IMR-90 (cell line): Measurements from ENCODE around the gene RER1. TPM values are rescaled to one million over a fixed set of nuclear protein-coding genes. Genes with fewer than 3 reads are reported as not detected.

Experiments
- ATAC-seq: fragments of 200-7000 bp; cut with Tn5 transposase; 2 replicates; pipeline ENCODE4 v1.9.1; 2020; ENCODE audit warnings: low read depth, mild to moderate bottlenecking, moderate library complexity
- BruUV-seq: library from RNA; stranded (reverse); fragments of 400-500 nt; replicated peaks from 2 replicates; lab custom pipeline; 2021; lab: Mats Ljungman, UMichigan
- CTCF ChIA-PET: fragments of 300-600 bp; formaldehyde crosslinking; extraction: SDS; loops from one replicate; lab custom pipeline; 2021; ENCODE audit warnings: antibody characterized with exemption; lab: Yijun Ruan, JAX
- POLR2A ChIA-PET: fragments of 300-600 bp; sonication (Branson Sonifier 250); formaldehyde crosslinking; loops from one replicate; lab custom pipeline; 2022; ENCODE audit warnings: antibody characterized with exemption; ENCODE audit not compliant: unreplicated experiment; lab: Charles Lee
- DNase-seq: peaks from one replicate; pipeline ENCODE4 v3.0.0; 2013
- H2AFZ ChIP-seq: replicated peaks from 2 replicates; pipeline ENCODE3; 2013; ENCODE audit warnings: low read length, mild to moderate bottlenecking; ENCODE audit not compliant: poor library complexity
- H2AK5ac ChIP-seq: 2 replicates; pipeline ENCODE4 v1.6.1; 2013; ENCODE audit warnings: low read depth, low read length, inconsistent platforms
- H2AK9ac ChIP-seq: replicated peaks from 2 replicates; pipeline ENCODE3; 2013; ENCODE audit warnings: mild to moderate bottlenecking, low read depth, low read length, moderate library complexity; ENCODE audit not compliant: poor library complexity
- H2BK120ac ChIP-seq: 2 replicates; pipeline ENCODE4 v1.6.1; 2013; ENCODE audit warnings: low read depth, low read length, inconsistent platforms
- H2BK15ac ChIP-seq: 3 replicates; pipeline ENCODE4 v1.6.1; 2013; ENCODE audit warnings: low read depth, low read length, inconsistent platforms
- H2BK20ac ChIP-seq: 2 replicates; pipeline ENCODE4 v1.6.1; 2013; ENCODE audit warnings: low read depth, mild to moderate bottlenecking, inconsistent platforms, low read length, moderate library complexity
- H2BK5ac ChIP-seq: 2 replicates; pipeline ENCODE4 v1.6.1; 2013; ENCODE audit warnings: mild to moderate bottlenecking, low read depth, low read length, inconsistent platforms; ENCODE audit not compliant: poor library complexity, severe bottlenecking
- H3K14ac ChIP-seq: replicated peaks from 2 replicates; pipeline ENCODE4 v1.6.1; 2013; ENCODE audit warnings: low read depth, low read length, inconsistent platforms
- H3K18ac ChIP-seq: 2 replicates; pipeline ENCODE4 v1.6.1; 2013; ENCODE audit warnings: low read depth, low read length, control low read depth
- H3K23ac ChIP-seq: 2 replicates; pipeline ENCODE4 v1.6.1; 2013; ENCODE audit warnings: low read depth, low read length, inconsistent platforms
- H3K27ac ChIP-seq: 2 replicates; pipeline ENCODE4 v1.5.1; 2013; ENCODE audit warnings: mild to moderate bottlenecking, control low read depth, low read length; ENCODE audit not compliant: insufficient read depth
- H3K27me3 ChIP-seq: 2 replicates; pipeline ENCODE4 v1.6.1; 2013; ENCODE audit warnings: low read length; ENCODE audit not compliant: control insufficient read depth, insufficient read depth
- H3K36me3 ChIP-seq: 2 replicates; pipeline ENCODE4 v1.6.1; 2013; ENCODE audit warnings: low read length, mixed read lengths; ENCODE audit not compliant: control insufficient read depth, insufficient read depth
- H3K4ac ChIP-seq: 2 replicates; pipeline ENCODE4 v1.6.1; 2013; ENCODE audit warnings: low read depth, low read length, inconsistent platforms
- H3K4me1 ChIP-seq: 2 replicates; pipeline ENCODE4 v1.6.1; 2013; ENCODE audit warnings: low read length, mixed read lengths; ENCODE audit not compliant: control insufficient read depth, insufficient read depth
- H3K4me2 ChIP-seq: 2 replicates; pipeline ENCODE4 v1.6.1; 2013; ENCODE audit warnings: low read depth, mild to moderate bottlenecking, control low read depth, low read length, moderate library complexity
- H3K4me3 ChIP-seq: 2 replicates; pipeline ENCODE4 v1.5.1; 2013; ENCODE audit warnings: low read depth, mild to moderate bottlenecking, control low read depth, low read length, moderate library complexity; ENCODE audit not compliant: insufficient read depth
- H3K56ac ChIP-seq: 2 replicates; pipeline ENCODE4 v1.6.1; 2013; ENCODE audit warnings: low read length, inconsistent platforms; ENCODE audit not compliant: insufficient read depth; ENCODE audit errors: extremely low read depth
- H3K79me1 ChIP-seq, 2 experiments: 2 replicates each; pipeline ENCODE4 v1.6.1; 2013; ENCODE audit warnings: low read length in 2 of 2, inconsistent platforms in 1 of 2, low read depth in 1 of 2
- H3K9ac ChIP-seq: 2 replicates; pipeline ENCODE4 v1.6.1; 2013; ENCODE audit warnings: low read depth, low read length, control low read depth
- H3K9me1 ChIP-seq: 2 replicates; pipeline ENCODE4 v1.6.1; 2013; ENCODE audit warnings: low read length, inconsistent platforms; ENCODE audit not compliant: insufficient read depth
- H3K9me3 ChIP-seq: 2 replicates; pipeline ENCODE4 v1.6.1; 2013; ENCODE audit warnings: low read length; ENCODE audit not compliant: control insufficient read depth, insufficient read depth
- H4K20me1 ChIP-seq: 2 replicates; pipeline ENCODE4 v1.6.1; 2013; ENCODE audit warnings: low read length, inconsistent platforms; ENCODE audit not compliant: insufficient read depth
- H4K5ac ChIP-seq: 2 replicates; pipeline ENCODE4 v1.6.1; 2013; ENCODE audit warnings: mild to moderate bottlenecking, low read depth, low read length, control low read depth
- H4K8ac ChIP-seq, 2 experiments: 2 replicates each; pipeline ENCODE4 v1.6.1; 2013; ENCODE audit warnings: low read depth in 2 of 2, low read length in 2 of 2, control low read depth in 1 of 2, inconsistent platforms in 1 of 2
- H4K91ac ChIP-seq: 2 replicates; pipeline ENCODE4 v1.6.1; 2013; ENCODE audit warnings: low read depth, low read length, inconsistent platforms; ENCODE audit not compliant: insufficient read depth
- BHLHE40 ChIP-seq: fragments of 150-350 bp; IDR thresholded peaks from 2 replicates; pipeline ENCODE4 v1.6.1; 2016; ENCODE audit warnings: mild to moderate bottlenecking, low read depth, low read length
- CEBPB ChIP-seq: IDR thresholded peaks from 2 replicates; pipeline ENCODE4 v1.6.1; 2012; ENCODE audit warnings: low read depth, low read length, improper control_type of control experiment
- CHD1 ChIP-seq: IDR thresholded peaks from 2 replicates; pipeline ENCODE4 v1.6.1; 2012; ENCODE audit warnings: low read depth, low read length, improper control_type of control experiment
- FOS ChIP-seq: fragments of 150-350 bp; IDR thresholded peaks from 2 replicates; pipeline ENCODE4 v1.6.1; 2016; ENCODE audit warnings: low read depth, low read length
- MAFK ChIP-seq: IDR thresholded peaks from 2 replicates; pipeline ENCODE4 v1.6.1; 2012; ENCODE audit warnings: low read depth, low read length, improper control_type of control experiment
- MAZ ChIP-seq: IDR thresholded peaks from 2 replicates; pipeline ENCODE4 v1.6.1; 2012; ENCODE audit warnings: low read depth, mild to moderate bottlenecking, low read length, improper control_type of control experiment, moderate library complexity, borderline replicate concordance
- MXI1 ChIP-seq: IDR thresholded peaks from 2 replicates; pipeline ENCODE4 v1.6.1; 2012; ENCODE audit warnings: low read depth, mild to moderate bottlenecking, low read length, moderate library complexity, borderline replicate concordance
- NFE2L2 ChIP-seq: fragments of 150-350 bp; IDR thresholded peaks from 2 replicates; pipeline ENCODE4 v1.6.1; 2016; ENCODE audit warnings: low read depth, mild to moderate bottlenecking, low read length
- POLR2A ChIP-seq: IDR thresholded peaks from 2 replicates; pipeline ENCODE4 v1.6.1; 2012; ENCODE audit warnings: mild to moderate bottlenecking, low read depth, low read length
- RAD21 ChIP-seq: IDR thresholded peaks from 2 replicates; pipeline ENCODE4 v1.6.1; 2012; ENCODE audit warnings: low read length, improper control_type of control experiment
- RCOR1 ChIP-seq: IDR thresholded peaks from 2 replicates; pipeline ENCODE4 v1.6.1; 2012; ENCODE audit warnings: mild to moderate bottlenecking, low read length, improper control_type of control experiment; ENCODE audit not compliant: insufficient replicate concordance
- RFX5 ChIP-seq: IDR thresholded peaks from 2 replicates; pipeline ENCODE4 v1.8.0; 2012; ENCODE audit warnings: low read depth, mild to moderate bottlenecking, low read length, moderate library complexity
- SMC3 ChIP-seq: fragments of 150-350 bp; IDR thresholded peaks from 2 replicates; pipeline ENCODE4 v1.6.1; 2016; ENCODE audit warnings: low read depth, mild to moderate bottlenecking, antibody characterized with exemption, low read length, moderate library complexity
- WGBS, 2 experiments: methylation state at CpG; one replicate each; pipeline versions ENCODE4 v1.1.5 to v1.1.7; 2013; ENCODE audit warnings: missing lambda C conversion rate in 2 of 2; ENCODE audit not compliant: insufficient read length in 1 of 2; ENCODE audit errors: extremely low coverage in 2 of 2; 5-methylcytosine and 5-hydroxymethylcytosine counted together
- dilution Hi-C: fragments of 300-500 bp; cut with HindIII; formaldehyde crosslinking; loops from one replicate; pipeline ENCODE4 v1.14.3; 2018; ENCODE audit warnings: low sequenced_read_pairs; ENCODE audit not compliant: unreplicated experiment
- in situ Hi-C: fragments of 300-500 bp; cut with MboI; formaldehyde crosslinking; loops from 3 replicates; pipeline ENCODE4 v1.14.3; 2019; ENCODE audit warnings: low sequenced_read_pairs, inconsistent platforms, mixed read lengths
- intact Hi-C: fragments of 100-400 bp; cut with micrococcal nuclease; formaldehyde crosslinking; loops from 2 replicates; pipeline ENCODE4 v1.10.0; 2022
- polyA plus RNA-seq, 3 experiments: library from polyadenylated mRNA; depleted of rRNA; stranded (reverse); fragments of >200 nt; gene quantifications; 2 replicates each; pipeline ENCODE4 v1.2.3, GENCODE V29; 2012; ENCODE audit warnings: low replicate concordance in 1 of 3
- total RNA-seq: library from RNA; depleted of rRNA; stranded (reverse); fragments of >200 nt; gene quantifications from 2 replicates; pipeline ENCODE4 v1.2.3, GENCODE V29; 2012
- TF ChIP-seq, protein P1 (sequence below): fragments of 150-350 bp; IDR thresholded peaks from 2 replicates; pipeline ENCODE4 v1.6.1; 2016; ENCODE audit warnings: low read depth, mild to moderate bottlenecking, low read length, moderate library complexity, borderline replicate concordance
- TF ChIP-seq, protein P2 (sequence below): fragments of 150-350 bp; IDR thresholded peaks from 2 replicates; pipeline ENCODE4 v1.6.1; 2017; ENCODE audit warnings: mild to moderate bottlenecking, antibody characterized with exemption, low read length, low read depth
- TF ChIP-seq, protein P3 (sequence below): conservative IDR thresholded peaks from 2 replicates; pipeline ENCODE4 v1.5.1; 2012; ENCODE audit warnings: mild to moderate bottlenecking, low read depth, low read length, improper control_type of control experiment

Gene RER1
- total and polyA plus RNA-seq, 2 of the 4 experiments (the other 2 are of a cell fraction), result 47.1 to 240 TPM

DNA sequence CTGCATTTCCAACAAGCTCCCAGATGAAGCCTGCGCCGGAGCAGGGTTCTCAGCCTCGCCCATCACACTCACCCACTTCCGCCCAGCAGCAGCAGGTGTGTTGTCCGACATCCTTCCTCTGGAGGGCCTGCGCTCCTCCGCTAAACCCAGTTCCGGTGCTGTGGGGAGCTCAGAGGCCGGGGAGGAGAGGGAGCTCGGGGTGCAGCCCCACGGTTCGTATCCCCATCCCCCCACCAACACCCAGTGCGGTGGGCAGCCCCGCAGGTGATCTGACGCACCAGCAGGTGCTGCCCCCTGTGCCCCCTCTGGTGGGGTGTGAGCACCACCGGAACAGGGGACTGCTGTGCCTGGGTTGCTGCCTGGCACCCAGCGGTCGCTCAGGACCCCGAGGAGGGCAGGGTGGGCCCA, 24.2 kb downstream of the RER1 start:
- intact Hi-C loops (loop anchor here (10.0 kb wide), 1 partner anchor 899 kb away; no protein-coding TSS in a partner anchor), dilution Hi-C loops (no loop called here), in situ Hi-C loops (loop anchor here (25.0 kb wide), 1 partner anchor 896 kb away; no protein-coding TSS in a partner anchor)
- no peak overlapping the region for H2BK5ac ChIP-seq
- H2AK5ac ChIP-seq, result no peak overlapping the region
- no peak overlapping the region for H2BK20ac ChIP-seq
- H4K5ac ChIP-seq, result no peak overlapping the region
- WGBS, 2 experiments, result no CpG with 5 or more reads among the region's 19 CpGs
- no peak overlapping the region for H3K18ac ChIP-seq
- no peak overlapping the region for H2BK15ac ChIP-seq
- H3K4me1 ChIP-seq, result peaks cover 12% of the 10 kb centered on the region
- H3K4ac ChIP-seq, result no peak overlapping the region
- H2BK120ac ChIP-seq, result no peak overlapping the region
- DNase-seq, result no peak
- H3K14ac ChIP-seq, result no peak overlapping the region
- H3K27me3 ChIP-seq, result peaks cover 5% of the 10 kb centered on the region; the same call in 1 of the 2 replicates
- no peak for ATAC-seq
- H3K9me1 ChIP-seq, result no peaks in the 10 kb centered on the region
- no peak overlapping the region for H4K8ac ChIP-seq
- no TSS peak for BruUV-seq
- H3K4me2 ChIP-seq, result no peak overlapping the region
- CTCF ChIA-PET, result no interaction called here
- POLR2A ChIA-PET, result interaction anchor here (0.6 kb wide), 1 partner anchor 1009 kb away, joined by 3 read pairs; no protein-coding TSS in a partner anchor
- no peak overlapping the region for H3K9ac ChIP-seq
- no peak overlapping the region for H3K27ac ChIP-seq
- no peak overlapping the region for H4K91ac ChIP-seq
- no peak overlapping the region for H2AK9ac ChIP-seq
- H3K23ac ChIP-seq, result no peak overlapping the region
- no peaks in the 10 kb centered on the region for H3K9me3 ChIP-seq
- peaks cover 6 to 25% of the 10 kb centered on the region in 2 experiments for H3K79me1 ChIP-seq
- H3K4me3 ChIP-seq, result no peak overlapping the region
- TF ChIP-seq SMC3 (no peak), MXI1 (no peak), FOS (no peak), MAFK (no peak), CEBPB (no peak), RAD21 (no peak), NFE2L2 (no peak), BHLHE40 (no peak), POLR2A (no peak), CHD1 (no peak), RCOR1 (no peak), RFX5 (no peak), MAZ (no peak)
- TF ChIP-seq, protein P1, sequence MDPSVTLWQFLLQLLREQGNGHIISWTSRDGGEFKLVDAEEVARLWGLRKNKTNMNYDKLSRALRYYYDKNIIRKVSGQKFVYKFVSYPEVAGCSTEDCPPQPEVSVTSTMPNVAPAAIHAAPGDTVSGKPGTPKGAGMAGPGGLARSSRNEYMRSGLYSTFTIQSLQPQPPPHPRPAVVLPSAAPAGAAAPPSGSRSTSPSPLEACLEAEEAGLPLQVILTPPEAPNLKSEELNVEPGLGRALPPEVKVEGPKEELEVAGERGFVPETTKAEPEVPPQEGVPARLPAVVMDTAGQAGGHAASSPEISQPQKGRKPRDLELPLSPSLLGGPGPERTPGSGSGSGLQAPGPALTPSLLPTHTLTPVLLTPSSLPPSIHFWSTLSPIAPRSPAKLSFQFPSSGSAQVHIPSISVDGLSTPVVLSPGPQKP, result no peak
- TF ChIP-seq, protein P2, sequence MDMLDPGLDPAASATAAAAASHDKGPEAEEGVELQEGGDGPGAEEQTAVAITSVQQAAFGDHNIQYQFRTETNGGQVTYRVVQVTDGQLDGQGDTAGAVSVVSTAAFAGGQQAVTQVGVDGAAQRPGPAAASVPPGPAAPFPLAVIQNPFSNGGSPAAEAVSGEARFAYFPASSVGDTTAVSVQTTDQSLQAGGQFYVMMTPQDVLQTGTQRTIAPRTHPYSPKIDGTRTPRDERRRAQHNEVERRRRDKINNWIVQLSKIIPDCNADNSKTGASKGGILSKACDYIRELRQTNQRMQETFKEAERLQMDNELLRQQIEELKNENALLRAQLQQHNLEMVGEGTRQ, result no peak
- TF ChIP-seq, protein P3, sequence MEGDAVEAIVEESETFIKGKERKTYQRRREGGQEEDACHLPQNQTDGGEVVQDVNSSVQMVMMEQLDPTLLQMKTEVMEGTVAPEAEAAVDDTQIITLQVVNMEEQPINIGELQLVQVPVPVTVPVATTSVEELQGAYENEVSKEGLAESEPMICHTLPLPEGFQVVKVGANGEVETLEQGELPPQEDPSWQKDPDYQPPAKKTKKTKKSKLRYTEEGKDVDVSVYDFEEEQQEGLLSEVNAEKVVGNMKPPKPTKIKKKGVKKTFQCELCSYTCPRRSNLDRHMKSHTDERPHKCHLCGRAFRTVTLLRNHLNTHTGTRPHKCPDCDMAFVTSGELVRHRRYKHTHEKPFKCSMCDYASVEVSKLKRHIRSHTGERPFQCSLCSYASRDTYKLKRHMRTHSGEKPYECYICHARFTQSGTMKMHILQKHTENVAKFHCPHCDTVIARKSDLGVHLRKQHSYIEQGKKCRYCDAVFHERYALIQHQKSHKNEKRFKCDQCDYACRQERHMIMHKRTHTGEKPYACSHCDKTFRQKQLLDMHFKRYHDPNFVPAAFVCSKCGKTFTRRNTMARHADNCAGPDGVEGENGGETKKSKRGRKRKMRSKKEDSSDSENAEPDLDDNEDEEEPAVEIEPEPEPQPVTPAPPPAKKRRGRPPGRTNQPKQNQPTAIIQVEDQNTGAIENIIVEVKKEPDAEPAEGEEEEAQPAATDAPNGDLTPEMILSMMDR, result no peak
- H2AFZ ChIP-seq, result no peak overlapping the region
- H3K56ac ChIP-seq, result no peak overlapping the region
- no peaks in the 10 kb centered on the region for H3K36me3 ChIP-seq
- H4K20me1 ChIP-seq, result no peaks in the 10 kb centered on the region
